HG03558 (cell line): ENCODE data around the gene HOXA1.

Experiments
- ATAC-seq: cut with Tn5 transposase; IDR thresholded peaks from one replicate; pipeline ENCODE4 v1.9.1; 2021; ENCODE audit warnings: moderate number of reproducible peaks; ENCODE audit not compliant: unreplicated experiment; ENCODE audit errors: extremely low read depth

The HOXA1 gene

GRCh38 chr7:27107391-27108381, 11.9 kb upstream of the HOXA1 start:
- ATAC-seq: no peak

- no peak for ATAC-seq
Observed at GRCh38 chr7:27106901-27107240, 11.1 kb upstream of the HOXA1 start.

GRCh38 chr7:27106181-27106900, 10.5 kb upstream of the HOXA1 start:
- no peak for ATAC-seq

GRCh38 chr7:27105301-27106031, 9.7 kb upstream of the HOXA1 start:
- ATAC-seq: no peak

GRCh38 chr7:27104341-27105058, 8.7 kb upstream of the HOXA1 start:
- ATAC-seq: no peak

- ATAC-seq: no peak
Observed at GRCh38 chr7:27103489-27104226, 7.9 kb upstream of the HOXA1 start.

GRCh38 chr7:27102581-27103442, 7.0 kb upstream of the HOXA1 start, which contains the start of gene HOXA2:
Gene HOXA2 (minus strand): TSS chr7:27102683. CDS start chr7:27102500, 183 bp downstream.
- no peak for ATAC-seq

- ATAC-seq: no peak
Observed at GRCh38 chr7:27101957-27102580, 6.3 kb upstream of the HOXA1 start.

GRCh38 chr7:27101171-27101956, 5.6 kb upstream of the HOXA1 start:
- ATAC-seq: no peak

- ATAC-seq: no peak
Observed at GRCh38 chr7:27100694-27101170, 4.9 kb upstream of the HOXA1 start.

GRCh38 chr7:27099453-27100370, 3.9 kb upstream of the HOXA1 start:
- ATAC-seq: no peak

- no peak for ATAC-seq
Observed at GRCh38 chr7:27098578-27099451, 3.0 kb upstream of the HOXA1 start.

- ATAC-seq: no peak
Observed at GRCh38 chr7:27097686-27098577, 2.1 kb upstream of the HOXA1 start.
